OCI-LY1 (cell line): ENCODE measurements around the gene BRIX1.

Source experiments
- EZH2 ChIP-seq: fragments of 200-600 bp; sonication (generic), shearing (Covaris generic); IDR thresholded peaks from 2 replicates; pipeline ENCODE4 v1.8.0; 2017; ENCODE audit warnings: borderline replicate concordance, mixed run types, mild to moderate bottlenecking, antibody characterized with exemption, low read length, moderate library complexity, mixed read lengths
- TF ChIP-seq, protein P1 (sequence below): fragments of 200-600 bp; sonication (generic), shearing (Covaris generic); IDR thresholded peaks from 2 replicates; pipeline ENCODE4 v1.5.1; 2017; ENCODE audit warnings: mild to moderate bottlenecking, antibody characterized with exemption, low read length, moderate library complexity, mixed read lengths

DNA sequence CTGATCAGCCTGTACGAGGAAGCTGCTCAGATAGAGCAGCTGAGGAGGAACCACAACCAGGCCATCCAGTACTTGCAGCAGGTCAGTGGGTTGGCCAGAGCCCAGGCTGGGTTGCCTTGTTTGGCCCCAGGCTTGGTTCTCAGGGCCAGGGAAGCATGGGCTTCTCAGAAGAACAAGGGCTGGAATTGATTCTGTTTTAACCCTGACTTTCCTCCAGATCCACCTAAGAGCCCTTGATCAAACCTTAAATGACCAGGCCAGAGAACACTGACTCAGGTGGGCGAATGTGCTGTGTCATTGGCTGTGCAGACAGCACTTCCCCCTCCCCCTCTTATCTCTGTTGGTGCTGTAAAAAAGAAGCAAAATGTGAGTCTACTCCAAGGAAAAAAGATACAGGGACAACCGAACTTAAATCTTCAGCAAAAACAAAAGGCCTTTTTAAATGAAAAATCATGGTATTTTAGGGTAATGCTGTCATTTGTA lies 48.5 kb upstream of the BRIX1 start:
- no peak for TF ChIP-seq EZH2
- TF ChIP-seq, protein P1, sequence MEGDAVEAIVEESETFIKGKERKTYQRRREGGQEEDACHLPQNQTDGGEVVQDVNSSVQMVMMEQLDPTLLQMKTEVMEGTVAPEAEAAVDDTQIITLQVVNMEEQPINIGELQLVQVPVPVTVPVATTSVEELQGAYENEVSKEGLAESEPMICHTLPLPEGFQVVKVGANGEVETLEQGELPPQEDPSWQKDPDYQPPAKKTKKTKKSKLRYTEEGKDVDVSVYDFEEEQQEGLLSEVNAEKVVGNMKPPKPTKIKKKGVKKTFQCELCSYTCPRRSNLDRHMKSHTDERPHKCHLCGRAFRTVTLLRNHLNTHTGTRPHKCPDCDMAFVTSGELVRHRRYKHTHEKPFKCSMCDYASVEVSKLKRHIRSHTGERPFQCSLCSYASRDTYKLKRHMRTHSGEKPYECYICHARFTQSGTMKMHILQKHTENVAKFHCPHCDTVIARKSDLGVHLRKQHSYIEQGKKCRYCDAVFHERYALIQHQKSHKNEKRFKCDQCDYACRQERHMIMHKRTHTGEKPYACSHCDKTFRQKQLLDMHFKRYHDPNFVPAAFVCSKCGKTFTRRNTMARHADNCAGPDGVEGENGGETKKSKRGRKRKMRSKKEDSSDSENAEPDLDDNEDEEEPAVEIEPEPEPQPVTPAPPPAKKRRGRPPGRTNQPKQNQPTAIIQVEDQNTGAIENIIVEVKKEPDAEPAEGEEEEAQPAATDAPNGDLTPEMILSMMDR = no peak
